Measurements from ENCODE around the gene ESD. TPM values are rescaled to one million over a fixed set of nuclear protein-coding genes. Genes with fewer than 3 reads are reported as not detected.

Gene ESD
- total and polyA plus RNA-seq, 2 of the 13 experiments (the other 11 are each of a cell fraction or from before 2014, with no cell fraction given) = 118 to 147 TPM

DNA sequence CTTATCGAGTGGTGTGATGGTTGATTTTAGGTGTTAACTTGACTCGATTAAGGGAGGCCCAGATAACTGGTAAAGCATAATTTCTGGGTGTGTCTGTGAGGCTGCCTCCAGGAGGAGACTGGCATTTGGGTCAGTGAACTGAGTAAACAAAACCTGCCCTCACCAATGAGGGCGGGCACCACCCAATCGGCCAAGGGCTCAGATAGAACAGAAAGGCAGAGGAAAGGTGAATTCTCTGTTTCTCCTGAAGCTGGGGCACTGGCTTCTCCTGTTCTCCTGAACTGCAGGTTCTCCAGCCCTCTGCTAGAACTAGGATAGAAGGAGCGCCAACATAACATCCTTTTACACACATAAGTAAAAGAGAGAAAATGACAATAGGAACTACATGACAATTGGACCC lies 35.1 kb downstream of the ESD start:
- in situ Hi-C loops (cut with HindIII; ENCODE audit: extremely low pct_ligation_motif_present, low pct_unique_long_range_greater_than_20kb) = no loop called here
- POLR2A ChIA-PET = no interaction called here
- BruUV-seq (replicated peaks) = no TSS peak
- WGBS (ENCODE audit: low lambda C conversion rate) = 44% methylated on average over 3 of the region's 5 CpGs
- ATAC-seq = no peak
- H3K36me3 ChIP-seq (replicated peaks in 1 of 2; ENCODE audit: control insufficient read depth in 1 of 2, insufficient read depth in 2 of 2, low read length in 2 of 2) = no peaks in the 10 kb centered on the region
- no peaks in the 10 kb centered on the region for H4K20me1 ChIP-seq (ENCODE audit: insufficient read depth, low read length)
- no peaks in the 10 kb centered on the region for H3K79me2 ChIP-seq (ENCODE audit: insufficient read depth, low read length)
- intact Hi-C loops (cut with micrococcal nuclease; ENCODE audit: unreplicated experiment) = loop anchor here (5.0 kb wide), 1 partner anchor 565 kb away; no protein-coding TSS in a partner anchor
- CTCF ChIA-PET (ENCODE audit: low intra/inter-chr PET ratio, low total read pairs) = no interaction called here
- no peak overlapping the region for H3K9ac ChIP-seq (ENCODE audit: insufficient read depth, low read depth, low read length)
- no peak overlapping the region for H3K4me3 ChIP-seq (replicated peaks in 1 of 3; ENCODE audit: insufficient read depth in 1 of 3, low read depth in 2 of 3, low read length in 3 of 3)
- peaks cover 6% of the 10 kb centered on the region; the same call in 1 of the 2 replicates for H3K4me1 ChIP-seq (ENCODE audit: insufficient read depth, low read length)
- TF ChIP-seq GZF1 (CRISPR knock-in tag; IDR thresholded peaks at IDR 0.05) (no peak), PREB (CRISPR knock-in tag; IDR thresholded peaks at IDR 0.05) (no peak), SPEN (CRISPR knock-in tag; IDR thresholded peaks at IDR 0.05; ENCODE audit: low read depth) (no peak), GTF3A (CRISPR knock-in tag; conservative IDR thresholded peaks at IDR 0.05) (no peak), NFIB (CRISPR knock-in tag; IDR thresholded peaks at IDR 0.05; ENCODE audit: borderline replicate concordance) (no peak), SP5 (CRISPR knock-in tag; IDR thresholded peaks at IDR 0.05; ENCODE audit: borderline replicate concordance, low read depth) (no peak), ZNF230 (CRISPR knock-in tag; IDR thresholded peaks at IDR 0.05) (no peak), CEBPB (IDR thresholded peaks at IDR 0.05; ENCODE audit: borderline replicate concordance, low read depth, low read length) (no peak), ZNF232 (CRISPR knock-in tag; IDR thresholded peaks at IDR 0.05; ENCODE audit: borderline replicate concordance) (no peak), ZNF205 (CRISPR knock-in tag; IDR thresholded peaks at IDR 0.05) (no peak), ZNF281 (CRISPR knock-in tag; IDR thresholded peaks at IDR 0.05; ENCODE audit: borderline replicate concordance) (no peak), ZNF282 (IDR thresholded peaks at IDR 0.05; ENCODE audit: partially characterized antibody) (no peak), ZNF350 (CRISPR knock-in tag; IDR thresholded peaks at IDR 0.05; ENCODE audit: borderline replicate concordance, low read depth) (no peak), NFE2L2 (IDR thresholded peaks at IDR 0.05; ENCODE audit: low read length) (no peak)
- TF ChIP-seq, protein P1, sequence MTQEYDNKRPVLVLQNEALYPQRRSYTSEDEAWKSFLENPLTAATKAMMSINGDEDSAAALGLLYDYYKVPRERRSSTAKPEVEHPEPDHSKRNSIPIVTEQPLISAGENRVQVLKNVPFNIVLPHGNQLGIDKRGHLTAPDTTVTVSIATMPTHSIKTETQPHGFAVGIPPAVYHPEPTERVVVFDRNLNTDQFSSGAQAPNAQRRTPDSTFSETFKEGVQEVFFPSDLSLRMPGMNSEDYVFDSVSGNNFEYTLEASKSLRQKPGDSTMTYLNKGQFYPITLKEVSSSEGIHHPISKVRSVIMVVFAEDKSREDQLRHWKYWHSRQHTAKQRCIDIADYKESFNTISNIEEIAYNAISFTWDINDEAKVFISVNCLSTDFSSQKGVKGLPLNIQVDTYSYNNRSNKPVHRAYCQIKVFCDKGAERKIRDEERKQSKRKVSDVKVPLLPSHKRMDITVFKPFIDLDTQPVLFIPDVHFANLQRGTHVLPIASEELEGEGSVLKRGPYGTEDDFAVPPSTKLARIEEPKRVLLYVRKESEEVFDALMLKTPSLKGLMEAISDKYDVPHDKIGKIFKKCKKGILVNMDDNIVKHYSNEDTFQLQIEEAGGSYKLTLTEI (CRISPR knock-in tag; conservative IDR thresholded peaks at IDR 0.05) = no peak
- H3K4me2 ChIP-seq (ENCODE audit: low read depth, low read length) = no peak overlapping the region
- no peak for FAIRE-seq
- H3K27me3 ChIP-seq (ENCODE audit: control insufficient read depth in 1 of 2, insufficient read depth in 2 of 2, low read length in 2 of 2) = no peaks in the 10 kb centered on the region
- H2AFZ ChIP-seq (ENCODE audit: low read length) = no peak overlapping the region
- no peaks in the 10 kb centered on the region for H3K9me3 ChIP-seq (ENCODE audit: low read length)
- no peak overlapping the region for H3K27ac ChIP-seq (ENCODE audit: extremely low read length, insufficient read depth, low read length)
- DNase-seq (ENCODE audit: low spot score) = no peak
